EL (cell line): ENCODE results near the gene BCL2A1.
"Not testable (repeated sequence)": the region's sequence is repeated elsewhere in the genome, so short reads cannot be mapped to it uniquely, and the experiment has no call there.

Source experiments
- DNase-seq: peaks from one replicate; pipeline ENCODE4 v3.0.0-alpha.2; 2016

BCL2A1 gene

DNA sequence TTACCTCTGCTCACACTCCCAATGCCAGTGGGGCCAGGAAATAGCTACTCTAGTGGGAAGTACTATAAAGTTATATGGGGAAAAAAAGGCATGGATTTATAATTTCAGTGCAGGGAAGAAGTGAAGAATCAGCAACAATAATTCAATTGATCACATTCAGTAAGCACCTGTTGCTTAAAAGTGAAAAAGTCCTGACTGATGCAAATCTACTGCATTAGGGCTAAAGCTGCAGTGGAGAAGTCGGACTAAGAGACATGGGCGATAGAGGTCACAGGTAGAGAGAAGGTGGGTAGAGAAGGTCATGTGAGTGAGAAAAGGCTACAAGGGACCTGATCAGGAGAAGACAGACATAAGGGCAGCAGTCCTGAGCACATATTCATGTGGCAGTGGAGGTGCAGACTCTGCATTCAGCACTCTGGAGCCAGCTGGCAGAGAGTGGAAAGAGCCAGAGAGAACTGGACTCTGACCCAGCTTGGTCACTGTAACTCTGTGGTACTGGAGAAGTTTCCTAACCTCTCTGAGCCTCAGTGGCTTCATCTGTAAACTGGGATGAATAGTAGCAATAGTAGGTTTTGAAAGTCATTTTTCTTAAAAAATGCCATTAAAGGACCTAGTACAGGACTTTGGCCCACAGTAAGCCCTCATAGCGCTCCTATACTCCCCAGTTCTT lies 17.6 kb upstream of the BCL2A1 start:
- DNase-seq: no peak

- no peak for DNase-seq
Measured at GRCh38 chr15:79987969-79988368, 17.0 kb upstream of the BCL2A1 start.

GRCh38 chr15:79987569-79987955 lies 16.6 kb upstream of the BCL2A1 start:
- DNase-seq: no peak

- DNase-seq: no peak
Measured at GRCh38 chr15:79981831-79982455, 10.9 kb upstream of the BCL2A1 start.

- peak; percentile 31 for DNase-seq
Measured at GRCh38 chr15:79978655-79979514, 7.9 kb upstream of the BCL2A1 start.

GRCh38 chr15:79978260-79978654 lies 7.3 kb upstream of the BCL2A1 start:
- DNase-seq: no peak

DNA sequence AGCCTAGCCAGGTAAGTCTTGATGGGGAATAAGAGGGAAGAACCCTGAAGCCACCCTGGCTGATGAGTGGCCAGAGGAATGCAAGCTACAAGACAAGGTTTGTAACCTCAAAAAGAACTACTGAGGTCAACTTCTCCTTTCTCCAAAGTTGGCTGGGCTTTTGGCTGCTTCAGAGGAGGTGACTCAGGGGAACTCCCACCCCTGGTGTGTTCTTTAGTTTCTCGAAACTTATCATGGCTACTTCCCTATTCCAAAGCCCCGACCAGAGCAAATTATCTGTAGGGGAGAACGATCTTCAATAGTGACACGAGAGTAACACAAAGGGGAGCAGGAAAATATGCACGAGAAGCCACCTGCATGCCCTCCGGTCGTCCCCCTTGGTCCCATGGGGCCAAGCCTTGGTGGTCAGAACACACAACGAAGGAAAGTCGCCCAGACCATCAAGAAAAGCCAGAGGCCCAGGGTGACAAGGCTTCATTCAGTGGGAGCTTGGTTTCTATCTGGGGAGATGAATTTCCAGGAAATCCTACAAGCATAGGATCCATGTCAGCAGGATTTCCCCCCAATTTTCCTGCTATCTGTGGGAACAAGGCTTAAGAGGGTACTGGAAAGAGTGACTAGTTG lies 6.5 kb upstream of the BCL2A1 start:
- no peak for DNase-seq

DNA sequence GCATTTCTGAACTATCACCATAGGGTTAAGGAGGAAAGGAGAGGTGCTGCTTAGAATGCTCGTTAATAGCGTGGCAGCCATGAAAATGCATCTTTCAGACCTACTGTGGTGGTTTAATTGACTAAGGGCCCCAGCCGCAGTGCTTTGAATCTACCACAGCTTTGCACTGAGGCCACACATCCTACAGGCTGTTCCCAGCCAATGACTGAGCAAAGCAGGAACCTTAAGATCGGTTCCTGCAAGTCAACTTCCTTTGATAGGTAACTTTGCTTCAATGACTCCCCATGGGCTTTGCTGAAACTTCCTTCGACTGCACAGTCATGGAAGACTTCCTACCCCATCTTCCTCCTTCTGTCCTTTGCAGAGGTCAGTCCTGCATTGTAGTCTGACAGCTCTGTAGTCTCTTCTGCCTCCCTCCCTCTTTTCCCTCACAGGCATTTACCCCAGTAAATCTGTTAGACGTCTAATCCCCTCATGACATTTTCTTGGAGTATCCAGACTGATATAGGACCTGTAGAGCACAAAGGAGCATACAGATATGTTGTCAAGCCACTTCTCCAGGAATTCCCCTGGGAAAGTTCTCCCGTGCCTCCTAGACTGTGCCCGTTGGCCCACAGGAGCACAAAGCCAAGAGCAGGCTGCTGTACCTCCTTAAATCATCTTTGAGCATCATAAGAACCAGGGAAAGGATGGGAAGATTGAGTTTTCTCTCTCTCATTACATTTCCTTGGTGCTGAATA lies 2.6 kb upstream of the BCL2A1 start:
- DNase-seq: no peak

- no peak for DNase-seq
Measured at GRCh38 chr15:79972863-79973262, 1.9 kb upstream of the BCL2A1 start.

DNA sequence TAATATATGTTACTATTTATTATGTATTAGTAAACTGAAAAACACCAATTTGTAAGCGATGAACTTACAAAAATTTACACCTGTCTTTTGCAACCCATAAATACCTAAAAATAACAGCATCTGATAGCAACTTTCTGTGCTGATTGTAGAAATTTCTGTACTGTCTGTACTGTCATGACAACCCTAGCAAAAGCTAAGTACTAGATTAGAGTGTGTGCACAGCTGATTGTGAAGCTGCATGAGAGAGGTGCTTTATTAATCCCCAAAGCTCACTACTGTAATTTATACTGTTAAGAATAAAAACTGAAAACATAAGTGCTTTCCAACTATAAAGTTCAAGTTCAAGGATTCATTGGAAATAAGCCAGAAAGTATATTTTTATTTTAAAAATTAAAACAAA lies 815 bp downstream of the BCL2A1 start:
- no peak for DNase-seq

GRCh38 chr15:79969146-79969545 lies 1.9 kb downstream of the BCL2A1 start:
- no peak for DNase-seq

DNA sequence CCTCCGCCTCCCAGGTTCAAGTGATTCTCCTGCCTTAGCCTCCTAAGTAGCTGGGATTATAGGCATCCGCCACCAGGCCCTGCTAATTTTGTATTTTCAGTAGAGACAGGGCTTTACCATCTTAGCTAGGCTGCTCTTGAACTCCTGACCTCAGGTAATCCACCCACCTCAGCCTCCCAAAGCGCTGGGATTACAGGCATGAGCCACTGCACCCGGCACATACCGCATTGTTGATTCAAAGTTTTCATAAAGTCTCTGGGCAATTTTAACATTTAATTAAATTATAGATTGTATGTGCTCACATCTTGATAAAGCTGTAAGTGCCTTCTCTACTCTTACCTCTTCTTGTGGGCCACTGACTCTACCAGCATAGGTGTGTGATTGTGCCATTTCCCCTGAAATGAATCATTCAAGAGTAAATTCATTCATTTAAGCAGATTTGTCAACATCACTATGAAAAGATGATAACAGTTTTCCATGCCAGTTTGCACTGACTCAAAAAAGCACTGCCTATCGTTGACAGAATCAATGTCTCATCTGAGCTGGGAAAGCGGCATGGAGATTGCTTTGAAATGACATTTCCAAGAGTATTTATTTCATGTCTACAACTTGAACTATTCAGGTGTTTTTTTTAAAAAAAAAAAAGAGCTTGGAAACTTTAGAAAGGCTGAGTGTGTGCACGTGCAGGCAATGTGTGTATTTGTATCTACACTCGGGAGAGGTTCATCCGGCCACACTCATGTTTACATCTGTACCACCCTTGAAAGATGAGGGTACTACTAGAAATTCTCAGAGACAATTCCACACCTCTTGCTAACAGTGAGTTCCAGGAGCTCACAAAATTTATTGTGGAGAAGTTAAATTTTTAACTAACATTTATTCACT lies 3.5 kb downstream of the BCL2A1 start:
- no peak for DNase-seq

- DNase-seq: no peak
Measured at GRCh38 chr15:79966634-79967297, 4.2 kb downstream of the BCL2A1 start.

DNA sequence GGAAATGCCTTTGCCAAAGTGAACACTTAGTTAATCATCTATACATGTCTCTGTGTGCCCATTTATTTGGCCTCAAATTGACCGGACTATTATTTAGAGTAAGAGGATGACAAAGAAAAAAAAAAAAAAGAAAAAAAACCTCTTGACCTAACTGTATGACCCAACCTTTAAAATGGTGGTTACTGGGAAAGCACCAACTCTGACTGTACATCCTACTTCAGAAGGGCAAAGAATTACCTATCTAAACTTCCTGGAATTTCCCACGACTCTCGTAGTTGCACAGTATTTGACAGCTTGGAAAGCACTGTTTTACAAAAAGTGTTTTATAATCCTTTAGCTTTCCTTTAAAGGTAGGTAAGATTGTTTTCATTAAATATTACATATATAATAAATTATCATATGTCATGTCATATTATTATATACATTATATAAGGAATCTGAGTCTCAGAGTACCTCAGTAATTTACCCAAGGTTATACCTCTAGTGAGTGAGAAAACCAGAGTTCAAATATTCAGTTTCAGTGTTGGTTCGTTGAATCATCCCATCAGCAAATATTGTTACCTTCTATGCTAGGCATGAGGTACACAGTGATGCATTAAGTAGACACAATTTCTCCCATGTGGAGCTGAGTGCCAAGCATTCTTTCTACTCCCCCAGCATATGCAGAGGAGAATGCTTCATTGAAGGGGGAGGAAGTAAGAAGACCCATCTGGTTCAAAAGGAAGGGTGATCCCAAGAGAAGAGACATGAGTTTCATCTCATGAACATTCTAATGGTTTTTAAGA lies 5.0 kb downstream of the BCL2A1 start:
- DNase-seq: no peak

DNA sequence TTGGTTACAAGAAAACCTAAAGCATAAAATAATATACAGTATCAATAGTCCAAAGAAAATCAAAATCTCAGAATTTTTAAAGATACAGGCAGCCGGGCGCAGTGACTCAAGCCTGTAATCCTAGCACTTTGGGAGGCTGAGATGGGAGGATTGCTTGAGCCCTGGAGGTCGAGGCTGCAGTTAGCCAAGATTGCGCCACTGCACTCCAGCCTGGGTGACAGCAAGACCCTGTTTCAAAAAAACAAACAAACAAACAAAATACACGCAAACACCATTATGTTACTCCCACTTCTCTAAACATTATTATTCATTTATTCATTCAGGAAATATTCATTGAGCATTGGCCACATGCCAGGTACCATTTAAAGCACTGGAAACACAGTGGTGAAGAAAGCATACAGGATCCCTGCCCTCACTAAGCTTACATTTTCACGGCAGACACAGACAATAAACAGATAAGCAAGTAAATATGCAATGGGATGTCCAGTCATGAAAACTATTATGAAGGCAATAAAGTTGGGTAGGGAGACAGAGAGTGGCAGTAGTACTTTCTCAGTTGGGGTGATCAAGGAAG lies 6.7 kb downstream of the BCL2A1 start:
- DNase-seq: no peak

- not testable (repeated sequence) for DNase-seq
Measured at GRCh38 chr15:79962921-79963320, 8.1 kb downstream of the BCL2A1 start.

- DNase-seq: no peak
Measured at GRCh38 chr15:79962178-79962577, 8.8 kb downstream of the BCL2A1 start.

DNA sequence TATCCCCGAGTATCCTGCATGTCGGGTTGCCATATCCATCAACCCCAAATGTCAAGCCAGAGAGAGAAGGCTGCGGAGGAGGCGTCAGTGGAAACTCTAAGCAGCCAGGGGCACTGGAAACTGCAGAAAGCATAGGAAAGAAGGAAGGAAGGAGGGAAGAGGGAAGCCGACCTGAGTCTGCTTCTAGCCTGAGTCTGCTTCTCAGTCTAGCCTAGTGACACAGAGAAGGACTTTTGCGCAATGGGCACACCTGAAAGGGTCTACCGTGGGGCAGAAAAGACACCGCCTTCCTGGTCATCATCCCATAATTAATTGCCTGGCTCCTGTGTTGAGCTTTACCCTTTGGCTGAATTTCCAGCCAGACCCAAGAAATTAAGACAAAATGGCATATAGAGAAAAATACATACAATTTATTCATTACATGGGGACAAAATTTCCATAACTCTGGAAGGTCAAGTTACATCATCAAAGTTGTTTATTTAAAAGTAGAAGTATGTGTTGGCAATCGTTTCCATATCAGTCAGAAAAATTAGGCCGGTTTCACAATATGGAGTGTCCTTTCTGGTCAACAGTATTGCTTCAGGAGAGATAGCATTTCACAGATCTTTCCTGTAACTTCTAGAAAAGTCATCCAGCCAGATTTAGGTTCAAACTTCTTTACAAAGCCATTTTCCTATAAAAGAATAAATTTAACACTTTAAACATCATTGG lies 10.3 kb downstream of the BCL2A1 start:
- DNase-seq: no peak

- DNase-seq: no peak
Measured at GRCh38 chr15:79957741-79958140, 13.3 kb downstream of the BCL2A1 start.
